Stimulated activated CD8-positive, alpha-beta memory T cell treated with anti-CD3 and anti-CD28 coated beads, Interleukin-15, amount 100 ng/mL, for 24 hours (primary cell): ENCODE data around the gene NKX3-2.

Source experiments
- DNase-seq: peaks from one replicate; pipeline ENCODE4 v3.0.0-alpha.2; 2020; ENCODE audit warnings: low read depth

The NKX3-2 gene

GRCh38 chr4:13530823-13531624, 13.3 kb downstream of the NKX3-2 start:
- DNase-seq = no peak

DNA sequence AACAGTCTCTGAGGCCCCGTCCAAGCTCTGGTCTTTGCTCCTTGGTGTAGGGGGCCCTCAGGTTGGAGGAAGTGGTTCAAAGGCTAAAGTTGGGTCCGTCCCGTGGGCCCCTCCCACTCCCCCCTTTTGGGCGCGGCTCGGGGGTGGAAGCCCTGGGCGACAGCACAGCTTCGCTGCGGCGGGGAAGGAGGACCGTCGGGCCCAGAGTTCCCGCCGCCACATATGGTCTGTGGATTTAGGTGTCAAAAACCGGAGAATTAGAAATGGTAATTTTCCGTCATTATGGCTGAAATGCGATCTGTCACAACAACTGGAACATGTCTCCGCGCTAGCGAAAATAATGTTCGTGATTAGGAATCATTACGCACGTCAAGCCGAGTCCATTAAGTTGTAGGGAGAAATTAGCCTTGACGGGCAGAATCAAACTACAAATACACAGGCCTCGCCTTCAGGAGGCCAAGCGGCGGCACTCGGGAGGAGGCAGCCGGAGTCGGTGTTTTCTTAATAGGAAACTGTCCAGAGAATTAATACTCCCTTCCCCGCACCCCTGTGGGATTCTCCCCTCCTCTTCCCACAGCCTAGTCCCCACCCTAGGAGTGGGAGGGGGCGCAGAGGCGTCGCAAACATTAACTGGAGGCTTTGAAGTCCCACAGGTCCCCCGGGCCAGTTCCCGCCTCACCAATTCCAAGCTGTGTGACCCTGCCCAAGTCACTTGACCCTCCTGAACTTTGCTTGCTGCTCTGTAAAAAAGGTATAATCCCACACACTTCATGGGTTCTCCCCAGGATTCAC, 15.0 kb downstream of the NKX3-2 start:
- no peak for DNase-seq

DNA sequence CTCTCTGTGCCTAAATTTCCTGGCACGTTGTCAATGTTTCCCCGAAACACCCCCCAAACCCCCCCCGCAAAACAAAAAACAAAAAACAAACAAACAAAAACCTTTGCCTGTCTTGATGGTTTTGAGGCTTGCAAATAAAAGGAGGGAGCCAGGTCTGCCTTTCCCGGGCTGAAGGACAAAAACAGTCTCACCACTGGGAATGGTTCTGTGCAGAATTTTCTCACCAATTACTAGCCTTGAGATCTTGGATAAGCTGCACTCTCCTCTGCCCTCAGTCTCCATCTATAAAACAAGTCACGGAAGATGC, 15.5 kb downstream of the NKX3-2 start:
- DNase-seq = no peak

DNA sequence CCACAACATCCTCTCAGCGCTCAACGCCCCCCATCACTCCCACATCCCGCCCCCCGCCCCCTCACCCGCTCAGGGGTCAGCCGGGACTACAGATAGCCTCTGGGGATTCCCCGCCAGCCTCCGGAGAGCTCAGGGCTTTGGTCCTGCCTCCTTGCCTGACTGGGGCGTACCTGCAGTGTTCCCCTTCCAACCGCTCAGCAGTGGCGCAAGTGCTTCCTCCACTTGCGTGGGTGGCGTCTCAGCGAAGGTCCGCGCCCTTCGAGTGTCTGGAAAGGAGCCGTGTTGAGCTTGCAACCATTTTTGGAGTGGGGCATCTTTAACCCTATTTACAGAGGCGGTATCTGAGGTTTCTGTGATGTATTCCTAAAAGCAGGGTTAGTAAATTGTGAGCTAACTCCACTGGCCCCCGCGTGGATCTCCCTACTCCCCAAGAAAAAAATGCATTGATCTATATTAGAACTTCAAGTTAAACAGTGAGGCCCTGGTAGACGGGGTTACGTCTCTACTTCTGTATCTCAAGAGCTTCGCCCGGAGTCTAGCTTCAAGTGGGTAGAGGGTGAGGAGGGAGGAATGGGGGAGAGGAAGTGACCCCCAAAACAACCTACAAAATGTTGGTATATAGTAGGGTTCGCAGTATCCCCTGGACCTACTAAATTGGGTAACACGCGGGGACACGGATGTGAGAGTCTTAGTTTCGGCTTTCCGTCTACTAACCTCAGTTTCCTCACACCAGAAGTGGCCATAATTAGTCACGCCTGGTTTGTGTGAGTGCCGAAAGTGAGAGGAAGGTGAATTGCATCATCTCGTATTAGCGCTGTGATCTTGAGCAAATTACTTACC, 16.1 kb downstream of the NKX3-2 start:
- no peak for DNase-seq

DNA sequence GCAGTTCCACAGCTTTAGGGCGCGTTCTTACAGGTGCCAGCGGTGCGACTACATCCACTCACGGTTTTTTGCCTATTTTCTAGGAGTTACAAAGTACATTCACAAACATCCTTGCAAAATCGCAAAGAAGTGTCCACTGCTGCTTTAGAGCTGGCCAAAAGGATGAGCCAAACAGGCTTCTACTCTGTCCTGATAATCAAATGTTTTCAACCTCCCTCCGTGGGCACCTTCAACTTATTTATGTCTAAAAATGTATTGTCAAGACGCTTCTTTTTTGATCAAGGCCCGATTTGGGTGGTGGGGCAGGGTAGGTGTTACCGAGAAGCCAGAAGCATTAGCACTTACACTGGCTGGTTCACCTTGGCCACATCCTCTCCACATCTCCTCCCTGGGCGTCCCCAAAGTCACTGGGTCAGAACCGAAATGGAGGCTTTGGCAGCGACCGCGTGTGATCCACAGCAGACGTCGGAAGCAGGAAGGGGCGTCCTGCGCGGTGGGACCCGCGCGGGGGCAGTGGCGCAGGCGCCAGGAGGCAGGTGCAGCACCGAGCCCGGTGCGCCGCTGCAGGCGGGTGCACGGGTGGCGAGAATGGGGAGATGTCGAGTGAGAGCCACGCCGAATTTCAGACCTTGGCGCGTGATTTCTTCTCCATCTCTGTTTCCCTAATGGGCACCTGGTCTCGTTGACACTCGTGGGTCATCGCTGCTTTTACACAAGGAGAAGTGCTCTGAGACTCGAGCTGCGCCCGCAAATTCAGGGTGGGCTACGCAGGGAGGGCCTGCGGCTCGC, 16.9 kb downstream of the NKX3-2 start:
- no peak for DNase-seq

DNA sequence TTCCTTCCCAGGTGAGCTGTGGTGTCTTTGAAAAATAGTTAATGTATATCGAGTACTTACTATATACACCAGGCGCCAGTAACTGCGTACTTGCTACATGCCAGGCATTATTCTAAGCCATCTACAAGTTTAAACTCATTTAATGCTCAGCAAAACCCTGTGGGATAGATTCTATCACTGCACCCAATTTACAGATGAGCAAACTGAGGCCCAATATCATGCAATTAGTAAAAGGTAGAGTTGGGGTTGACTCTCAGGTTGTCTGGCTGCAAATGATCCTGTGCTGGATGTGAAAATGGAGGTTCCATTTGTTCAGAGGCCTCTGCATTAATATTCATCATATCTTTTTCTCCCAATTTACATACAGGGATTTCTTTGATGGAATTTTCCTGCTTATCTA, 17.6 kb downstream of the NKX3-2 start:
- DNase-seq = no peak

- no peak for DNase-seq
Measured at GRCh38 chr4:13525606-13526281, 18.6 kb downstream of the NKX3-2 start.

- DNase-seq = no peak
Measured at GRCh38 chr4:13524504-13525243, 19.6 kb downstream of the NKX3-2 start.

- DNase-seq = no peak
Measured at GRCh38 chr4:13523591-13524503, 20.5 kb downstream of the NKX3-2 start.

GRCh38 chr4:13523105-13523477, 21.2 kb downstream of the NKX3-2 start:
- DNase-seq = no peak

DNA sequence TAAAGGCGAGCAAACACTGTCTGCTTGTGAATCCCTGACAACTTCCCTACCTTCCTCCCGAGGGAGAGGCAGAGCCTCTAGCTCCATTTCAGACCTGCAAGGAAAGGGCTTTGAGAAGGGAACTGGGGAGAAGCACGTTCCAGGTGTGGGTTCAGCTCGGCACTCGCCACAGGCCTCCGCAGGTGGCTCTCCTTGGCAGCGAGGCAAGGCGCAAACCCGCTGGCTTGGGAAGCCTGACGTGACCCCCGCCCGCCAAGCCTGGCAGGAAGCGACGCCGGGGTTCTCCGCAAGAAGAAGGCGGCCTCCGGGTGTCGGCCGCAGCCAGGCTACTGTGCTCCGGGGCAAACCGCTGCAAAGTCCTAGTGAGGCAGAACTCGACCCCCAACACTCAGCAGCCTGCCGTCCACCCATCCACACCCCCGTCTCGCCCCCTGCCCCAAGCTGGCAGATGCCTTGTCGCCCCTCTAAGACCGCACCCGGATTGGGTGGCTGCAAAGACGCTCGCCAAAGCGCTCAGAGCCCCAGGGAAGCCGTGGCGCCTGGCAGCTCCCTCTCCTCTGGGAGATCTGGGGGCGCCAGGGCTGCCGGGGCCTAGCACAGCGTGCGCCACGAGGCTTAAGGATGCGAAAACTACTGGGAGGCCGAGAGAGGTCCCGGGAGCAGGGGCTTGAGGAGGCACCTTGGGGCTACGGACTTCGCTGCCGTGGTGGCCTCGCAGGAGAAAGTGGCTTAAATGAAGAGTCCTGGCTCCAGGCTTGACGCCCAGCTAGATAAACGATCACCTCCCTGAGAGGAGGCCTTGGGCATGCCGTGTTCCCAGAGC, 21.8 kb downstream of the NKX3-2 start:
- no peak for DNase-seq

DNA sequence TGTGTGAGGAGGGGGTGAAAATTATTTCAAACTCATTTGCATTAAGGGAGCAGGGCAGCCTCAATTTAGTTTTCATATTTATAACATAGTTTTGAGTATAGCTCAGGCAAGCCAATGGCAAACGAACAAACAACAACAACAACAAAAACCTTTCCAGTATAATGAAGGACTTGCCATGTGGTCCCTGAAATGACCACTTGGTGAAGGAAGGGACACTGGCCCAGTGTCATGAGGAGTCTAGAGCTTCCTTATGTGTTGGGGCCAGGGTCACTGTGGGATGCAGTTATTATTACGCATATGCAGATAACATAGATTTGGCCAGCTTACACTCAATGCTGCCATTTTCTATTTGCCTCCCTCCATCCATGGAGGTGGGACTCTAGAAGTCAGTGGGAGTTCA, 23.3 kb downstream of the NKX3-2 start:
- DNase-seq = no peak

- no peak for DNase-seq
Measured at GRCh38 chr4:13516315-13516860, 27.9 kb downstream of the NKX3-2 start.

DNA sequence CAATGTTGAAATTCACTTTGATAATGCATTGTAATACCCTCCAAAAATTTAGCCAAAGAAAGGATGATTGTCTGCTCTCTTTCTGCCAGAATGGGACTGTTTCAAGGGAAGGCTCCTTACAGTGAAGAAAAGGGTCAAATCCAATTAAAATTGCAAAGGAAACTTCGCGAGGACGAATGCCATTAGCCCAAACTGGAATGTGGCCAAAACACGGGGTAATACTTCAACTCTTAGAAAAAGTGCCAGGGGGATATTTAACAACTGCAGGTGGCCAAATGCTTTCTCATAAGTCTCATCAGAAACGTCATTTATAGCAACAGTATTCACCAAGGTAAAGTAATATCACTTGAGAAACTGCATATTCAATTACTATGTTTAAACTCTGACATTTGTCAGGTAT, 29.0 kb downstream of the NKX3-2 start:
- no peak for DNase-seq

DNA sequence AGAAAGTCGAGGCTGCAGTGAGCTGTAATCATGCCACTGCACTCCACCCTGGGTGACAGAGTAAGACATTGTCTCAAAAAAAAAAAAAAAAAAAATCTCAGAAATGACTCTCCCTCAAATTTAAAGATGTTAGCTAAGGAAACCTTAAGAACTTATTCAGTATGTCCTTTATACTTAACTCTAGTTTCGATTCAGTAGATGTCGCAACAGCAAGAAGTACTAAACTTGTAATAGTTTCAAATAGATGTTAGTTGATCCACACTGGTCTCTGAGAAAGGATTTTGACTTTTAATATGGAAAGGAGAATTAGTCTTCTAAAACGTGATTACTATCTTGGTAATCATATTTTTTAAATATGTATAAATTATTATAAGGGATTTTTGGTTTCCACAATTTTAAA, 29.6 kb downstream of the NKX3-2 start:
- DNase-seq = no peak

DNA sequence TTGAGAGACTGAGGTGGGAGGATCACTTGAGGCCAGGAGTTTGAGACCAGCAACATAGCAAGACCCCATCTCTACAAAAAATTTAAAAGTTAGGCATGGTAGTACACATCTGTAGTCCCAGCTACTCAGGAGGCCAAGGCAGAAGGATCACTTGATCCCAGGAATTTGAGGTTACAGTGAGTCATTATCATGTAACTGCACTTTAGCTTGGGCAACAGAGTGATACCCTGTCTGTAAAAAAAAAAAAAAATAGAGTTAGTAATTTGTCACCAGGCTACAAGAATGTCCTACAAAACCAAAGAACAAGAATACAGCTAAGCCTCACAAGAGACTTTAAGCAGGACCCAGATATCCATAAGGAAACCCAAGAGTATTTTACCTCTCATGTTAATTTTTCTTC, 33.2 kb downstream of the NKX3-2 start:
- no peak for DNase-seq

- DNase-seq = no peak
Measured at GRCh38 chr4:13509442-13509841, 34.9 kb downstream of the NKX3-2 start.

DNA sequence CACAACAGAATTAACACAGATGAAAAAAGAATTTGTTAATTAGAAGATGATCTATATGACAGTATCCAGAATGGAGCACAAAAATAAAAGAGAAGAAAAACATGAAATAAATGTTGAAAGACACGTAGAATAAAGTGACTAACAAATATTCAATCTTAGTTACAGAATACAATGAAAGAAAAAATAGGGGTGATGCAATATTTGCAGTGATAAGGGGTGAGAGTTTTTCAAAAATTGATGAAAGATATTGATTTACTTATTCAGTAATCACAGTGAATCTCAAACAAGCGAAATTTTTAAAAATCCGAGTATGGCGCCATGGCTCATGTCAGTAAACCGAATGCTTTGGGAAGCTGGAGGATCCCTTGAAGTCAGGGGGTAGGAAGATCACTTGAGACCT, 39.9 kb downstream of the NKX3-2 start:
- DNase-seq = no peak
